Endothelial cell (in vitro differentiated cells): ENCODE results near the gene PAIP1. TPM values are rescaled to one million over a fixed set of nuclear protein-coding genes. Genes with fewer than 3 reads are reported as not detected.

ENCODE experiments used
- DNase-seq: peaks from one replicate; pipeline ENCODE4 v3.0.0; 2021; ENCODE audit warnings: low spot score
- H3K27ac Mint-ChIP-seq: one replicate; pipeline ENCODE4 v1.8.0; 2021; ENCODE audit warnings: mixed read lengths, inconsistent platforms; ENCODE audit not compliant: unreplicated experiment
- H3K27me3 Mint-ChIP-seq: one replicate; pipeline ENCODE4 v1.8.0; 2021; ENCODE audit warnings: mild to moderate bottlenecking, moderate library complexity, mixed read lengths, inconsistent platforms; ENCODE audit not compliant: unreplicated experiment
- H3K36me3 Mint-ChIP-seq: one replicate; pipeline ENCODE4 v1.8.0; 2021; ENCODE audit warnings: mild to moderate bottlenecking, low read depth, mixed read lengths, inconsistent platforms; ENCODE audit not compliant: unreplicated experiment
- H3K4me1 Mint-ChIP-seq: one replicate; pipeline ENCODE4 v1.8.0; 2021; ENCODE audit warnings: mild to moderate bottlenecking, mixed read lengths, inconsistent platforms; ENCODE audit not compliant: unreplicated experiment
- H3K4me3 Mint-ChIP-seq: one replicate; pipeline ENCODE4 v1.8.0; 2021; ENCODE audit warnings: mild to moderate bottlenecking, mixed read lengths, inconsistent platforms; ENCODE audit not compliant: unreplicated experiment
- H3K9me3 Mint-ChIP-seq: one replicate; pipeline ENCODE4 v1.8.0; 2021; ENCODE audit warnings: mixed read lengths, inconsistent platforms; ENCODE audit not compliant: unreplicated experiment
- CTCF ChIP-seq: fragments of 200-600 bp; sonication (generic); IDR thresholded peaks from one replicate; pipeline ENCODE4 v1.5.0; 2021; ENCODE audit warnings: antibody characterized with exemption; ENCODE audit not compliant: unreplicated experiment
- total RNA-seq: library from RNA; stranded (reverse); fragmentation: NEBNext Ultra II Directional; extraction: Animal tissue kit (Norgen Biotek cat#: 25700); gene quantifications from one replicate; pipeline ENCODE4 v1.2.1, GENCODE V29; 2021; ENCODE audit not compliant: unreplicated experiment

PAIP1 gene
- total RNA-seq, 1 donor from 2014 or later: 92.4 TPM

- DNase-seq: no peak
- no peak for TF ChIP-seq CTCF
- no peaks in the 10 kb centered on the region for H3K36me3 Mint-ChIP-seq
- no peaks in the 10 kb centered on the region for H3K27me3 Mint-ChIP-seq
- H3K27ac Mint-ChIP-seq: no peak overlapping the region
- no peaks in the 10 kb centered on the region for H3K4me1 Mint-ChIP-seq
- H3K4me3 Mint-ChIP-seq: no peak overlapping the region
- no peaks in the 10 kb centered on the region for H3K9me3 Mint-ChIP-seq
Measured at GRCh38 chr5:43589310-43589709, 32.4 kb upstream of the PAIP1 start.

DNA sequence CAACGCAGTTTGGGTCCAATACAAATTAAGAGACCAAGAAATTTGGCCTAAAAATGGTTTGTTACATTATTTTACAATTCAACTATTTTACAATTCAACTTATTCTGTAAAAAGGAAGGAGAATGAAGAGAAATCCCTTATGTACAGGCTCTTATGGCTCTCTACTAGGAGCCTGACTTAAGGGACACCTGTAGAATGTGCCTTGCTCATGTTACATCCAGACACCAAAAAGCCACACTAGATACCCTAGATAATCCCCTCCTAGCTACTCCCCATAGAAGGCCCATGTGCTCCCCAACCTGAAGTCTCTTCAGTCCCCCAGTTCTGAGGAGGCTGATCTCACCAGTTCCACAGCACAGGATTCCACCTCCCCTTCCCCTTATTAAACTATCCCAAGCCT, 32.0 kb upstream of the PAIP1 start:
- TF ChIP-seq CTCF: no peak
- Mint-ChIP-seq H3K4me3 (no peak overlapping the region), H3K36me3 (no peaks in the 10 kb centered on the region), H3K4me1 (no peaks in the 10 kb centered on the region), H3K27ac (no peak overlapping the region), H3K27me3 (no peaks in the 10 kb centered on the region), H3K9me3 (no peaks in the 10 kb centered on the region)
- no peak for DNase-seq

DNA sequence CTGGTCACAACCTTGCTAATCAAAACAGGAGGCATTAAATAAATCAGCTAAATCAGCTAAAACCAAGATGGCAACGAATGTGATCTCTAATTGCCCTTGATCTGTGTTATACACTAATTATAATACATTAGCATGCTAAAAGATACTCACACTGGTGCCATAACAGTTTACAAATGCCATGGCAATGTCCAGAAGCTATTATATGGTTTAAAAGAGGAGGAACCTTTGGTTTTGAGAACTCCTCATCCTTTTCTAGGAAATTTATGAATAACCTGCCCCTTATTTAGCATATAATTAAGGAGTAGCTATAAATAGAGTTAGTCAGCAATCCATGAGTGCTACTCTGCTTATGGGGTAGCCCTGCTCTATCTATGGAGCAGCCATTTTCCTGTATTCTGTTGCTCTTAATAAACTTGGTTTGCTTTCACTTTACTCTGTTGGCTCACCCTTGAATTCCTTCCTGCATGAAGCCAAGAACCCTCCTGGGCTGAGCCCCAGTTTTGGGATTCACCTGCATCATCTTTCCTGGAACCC, 27.4 kb upstream of the PAIP1 start:
- TF ChIP-seq CTCF: no peak
- DNase-seq: no peak
- no peaks in the 10 kb centered on the region for H3K4me1 Mint-ChIP-seq
- no peak overlapping the region for H3K27ac Mint-ChIP-seq
- no peaks in the 10 kb centered on the region for H3K9me3 Mint-ChIP-seq
- no peaks in the 10 kb centered on the region for H3K36me3 Mint-ChIP-seq
- no peaks in the 10 kb centered on the region for H3K27me3 Mint-ChIP-seq
- H3K4me3 Mint-ChIP-seq: no peak overlapping the region

DNA sequence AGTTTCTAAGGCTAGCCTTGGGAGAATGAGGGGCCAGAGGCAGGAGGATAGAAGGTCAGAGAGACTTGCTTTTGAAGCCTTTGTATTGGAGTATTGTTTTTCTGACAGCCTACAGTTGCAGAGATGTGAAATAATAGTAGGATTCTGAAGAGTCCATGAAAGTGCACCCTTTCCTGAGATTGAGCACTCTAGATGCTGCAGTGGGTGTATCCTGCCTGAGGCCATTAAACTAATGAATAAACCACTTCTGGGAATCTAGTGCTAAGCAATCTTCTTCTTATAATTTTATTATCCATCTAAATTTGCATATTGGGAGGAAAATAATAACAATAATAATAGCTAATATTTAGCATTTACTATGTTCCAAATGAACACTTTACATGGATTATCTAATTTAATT, 26.8 kb upstream of the PAIP1 start:
- no peaks in the 10 kb centered on the region for H3K27me3 Mint-ChIP-seq
- DNase-seq: no peak
- no peaks in the 10 kb centered on the region for H3K9me3 Mint-ChIP-seq
- no peak for TF ChIP-seq CTCF
- H3K4me3 Mint-ChIP-seq: no peak overlapping the region
- no peak overlapping the region for H3K27ac Mint-ChIP-seq
- no peaks in the 10 kb centered on the region for H3K36me3 Mint-ChIP-seq
- H3K4me1 Mint-ChIP-seq: no peaks in the 10 kb centered on the region

DNA sequence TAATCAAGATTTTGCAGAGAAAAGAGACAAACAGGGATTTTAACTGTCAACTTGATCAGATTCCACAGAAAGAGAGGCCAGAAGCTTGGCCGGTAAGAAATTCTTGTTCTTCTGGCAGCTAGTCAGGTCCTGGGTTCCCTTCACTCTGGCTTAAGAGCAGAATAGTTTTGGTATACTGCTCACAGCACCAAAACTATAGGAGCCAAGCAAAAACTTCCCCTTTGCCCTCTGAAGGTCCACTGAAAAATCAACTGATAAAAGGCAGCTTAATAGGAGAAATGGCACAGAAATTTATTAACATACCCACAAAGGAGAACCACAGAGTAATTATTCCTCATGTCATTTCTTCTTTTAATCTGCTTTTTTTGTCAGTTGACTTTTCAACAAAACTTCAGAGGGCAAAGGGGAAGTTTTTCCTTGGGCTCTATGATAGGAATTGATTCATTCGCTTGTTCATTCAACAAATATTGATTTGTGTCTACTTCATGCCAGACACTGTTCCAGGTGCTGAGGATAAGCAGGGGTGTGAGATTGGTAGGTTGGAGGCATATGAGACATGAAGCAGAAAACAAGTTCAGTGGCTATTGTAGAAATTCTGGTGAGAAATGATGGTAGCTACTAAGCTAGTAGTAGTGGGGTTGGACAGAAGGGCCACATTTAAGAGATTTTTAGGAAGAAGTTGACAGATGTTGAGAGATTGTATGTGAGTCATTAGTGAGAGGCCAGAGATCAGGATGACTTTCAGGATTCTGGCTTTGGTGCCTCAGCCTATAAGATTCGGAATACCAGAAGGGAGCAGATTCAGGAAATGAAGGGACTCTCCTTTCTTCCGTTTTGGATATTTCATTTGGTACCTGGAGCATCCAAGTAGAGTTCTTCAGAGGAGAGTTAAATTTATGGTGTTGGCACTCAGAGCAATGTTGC, 25.5 kb upstream of the PAIP1 start:
- DNase-seq: no peak
- Mint-ChIP-seq H3K9me3 (no peaks in the 10 kb centered on the region), H3K36me3 (no peaks in the 10 kb centered on the region), H3K4me3 (no peak overlapping the region), H3K27ac (no peak overlapping the region), H3K27me3 (no peaks in the 10 kb centered on the region), H3K4me1 (no peaks in the 10 kb centered on the region)
- TF ChIP-seq CTCF: no peak
